HL-60 (cell line): ENCODE data around the gene SDK1.

ENCODE experiments used
- GABPA ChIP-seq: IDR thresholded peaks from 2 replicates; pipeline ENCODE4 v1.6.1; 2012; ENCODE audit warnings: low read depth
- SPI1 ChIP-seq: IDR thresholded peaks from 2 replicates; pipeline ENCODE4 v1.6.1; 2012; ENCODE audit warnings: low read depth, mild to moderate bottlenecking, borderline replicate concordance
- TF ChIP-seq, protein P1 (sequence below): IDR thresholded peaks from one replicate; pipeline ENCODE4 v1.5.1; 2011; ENCODE audit warnings: low read length, control low read depth, inconsistent platforms; ENCODE audit not compliant: insufficient read depth
- TF ChIP-seq, protein P2 (sequence below): IDR thresholded peaks from 2 replicates; pipeline ENCODE4 v1.6.1; 2012; ENCODE audit warnings: low read depth; ENCODE audit not compliant: insufficient replicate concordance

- TF ChIP-seq, protein P1, sequence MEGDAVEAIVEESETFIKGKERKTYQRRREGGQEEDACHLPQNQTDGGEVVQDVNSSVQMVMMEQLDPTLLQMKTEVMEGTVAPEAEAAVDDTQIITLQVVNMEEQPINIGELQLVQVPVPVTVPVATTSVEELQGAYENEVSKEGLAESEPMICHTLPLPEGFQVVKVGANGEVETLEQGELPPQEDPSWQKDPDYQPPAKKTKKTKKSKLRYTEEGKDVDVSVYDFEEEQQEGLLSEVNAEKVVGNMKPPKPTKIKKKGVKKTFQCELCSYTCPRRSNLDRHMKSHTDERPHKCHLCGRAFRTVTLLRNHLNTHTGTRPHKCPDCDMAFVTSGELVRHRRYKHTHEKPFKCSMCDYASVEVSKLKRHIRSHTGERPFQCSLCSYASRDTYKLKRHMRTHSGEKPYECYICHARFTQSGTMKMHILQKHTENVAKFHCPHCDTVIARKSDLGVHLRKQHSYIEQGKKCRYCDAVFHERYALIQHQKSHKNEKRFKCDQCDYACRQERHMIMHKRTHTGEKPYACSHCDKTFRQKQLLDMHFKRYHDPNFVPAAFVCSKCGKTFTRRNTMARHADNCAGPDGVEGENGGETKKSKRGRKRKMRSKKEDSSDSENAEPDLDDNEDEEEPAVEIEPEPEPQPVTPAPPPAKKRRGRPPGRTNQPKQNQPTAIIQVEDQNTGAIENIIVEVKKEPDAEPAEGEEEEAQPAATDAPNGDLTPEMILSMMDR: no peak
- no peak for TF ChIP-seq SPI1
- TF ChIP-seq GABPA: no peak
- TF ChIP-seq, protein P2, sequence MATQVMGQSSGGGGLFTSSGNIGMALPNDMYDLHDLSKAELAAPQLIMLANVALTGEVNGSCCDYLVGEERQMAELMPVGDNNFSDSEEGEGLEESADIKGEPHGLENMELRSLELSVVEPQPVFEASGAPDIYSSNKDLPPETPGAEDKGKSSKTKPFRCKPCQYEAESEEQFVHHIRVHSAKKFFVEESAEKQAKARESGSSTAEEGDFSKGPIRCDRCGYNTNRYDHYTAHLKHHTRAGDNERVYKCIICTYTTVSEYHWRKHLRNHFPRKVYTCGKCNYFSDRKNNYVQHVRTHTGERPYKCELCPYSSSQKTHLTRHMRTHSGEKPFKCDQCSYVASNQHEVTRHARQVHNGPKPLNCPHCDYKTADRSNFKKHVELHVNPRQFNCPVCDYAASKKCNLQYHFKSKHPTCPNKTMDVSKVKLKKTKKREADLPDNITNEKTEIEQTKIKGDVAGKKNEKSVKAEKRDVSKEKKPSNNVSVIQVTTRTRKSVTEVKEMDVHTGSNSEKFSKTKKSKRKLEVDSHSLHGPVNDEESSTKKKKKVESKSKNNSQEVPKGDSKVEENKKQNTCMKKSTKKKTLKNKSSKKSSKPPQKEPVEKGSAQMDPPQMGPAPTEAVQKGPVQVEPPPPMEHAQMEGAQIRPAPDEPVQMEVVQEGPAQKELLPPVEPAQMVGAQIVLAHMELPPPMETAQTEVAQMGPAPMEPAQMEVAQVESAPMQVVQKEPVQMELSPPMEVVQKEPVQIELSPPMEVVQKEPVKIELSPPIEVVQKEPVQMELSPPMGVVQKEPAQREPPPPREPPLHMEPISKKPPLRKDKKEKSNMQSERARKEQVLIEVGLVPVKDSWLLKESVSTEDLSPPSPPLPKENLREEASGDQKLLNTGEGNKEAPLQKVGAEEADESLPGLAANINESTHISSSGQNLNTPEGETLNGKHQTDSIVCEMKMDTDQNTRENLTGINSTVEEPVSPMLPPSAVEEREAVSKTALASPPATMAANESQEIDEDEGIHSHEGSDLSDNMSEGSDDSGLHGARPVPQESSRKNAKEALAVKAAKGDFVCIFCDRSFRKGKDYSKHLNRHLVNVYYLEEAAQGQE: no peak
Measured at GRCh38 chr7:3318874-3319273, 17.8 kb downstream of the SDK1 start.
